GM19238 (cell line): ENCODE data around the gene SHANK3.
"Not testable (repeated sequence)": the region's sequence is repeated elsewhere in the genome, so short reads cannot be mapped to it uniquely, and the experiment has no call there.

Experiments used
- DNase-seq: peaks from one replicate; pipeline ENCODE4 v3.0.0; 2011; ENCODE audit warnings: low spot score; ENCODE audit not compliant: insufficient read length

SHANK3 gene

DNA sequence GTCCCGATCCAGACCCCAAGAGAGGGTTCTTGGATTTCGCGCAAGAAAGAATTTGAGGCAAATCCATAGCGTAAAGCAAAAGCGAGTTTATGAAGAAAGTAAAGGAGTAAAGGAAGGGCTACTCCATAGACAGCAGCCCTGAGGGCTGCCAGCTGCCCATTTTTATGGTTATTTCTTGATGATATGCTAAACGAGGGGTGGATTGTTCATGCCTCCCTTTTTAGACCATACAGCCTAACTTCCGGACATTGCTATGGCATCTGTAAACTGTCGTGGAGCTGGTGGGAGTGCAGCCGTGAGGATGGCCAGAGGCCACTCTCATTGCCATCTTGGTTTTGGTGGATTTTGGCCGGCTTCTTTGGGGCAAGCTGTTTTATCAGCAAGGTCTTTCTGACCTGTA lies 19.4 kb upstream of the SHANK3 start:
- DNase-seq: no peak

DNA sequence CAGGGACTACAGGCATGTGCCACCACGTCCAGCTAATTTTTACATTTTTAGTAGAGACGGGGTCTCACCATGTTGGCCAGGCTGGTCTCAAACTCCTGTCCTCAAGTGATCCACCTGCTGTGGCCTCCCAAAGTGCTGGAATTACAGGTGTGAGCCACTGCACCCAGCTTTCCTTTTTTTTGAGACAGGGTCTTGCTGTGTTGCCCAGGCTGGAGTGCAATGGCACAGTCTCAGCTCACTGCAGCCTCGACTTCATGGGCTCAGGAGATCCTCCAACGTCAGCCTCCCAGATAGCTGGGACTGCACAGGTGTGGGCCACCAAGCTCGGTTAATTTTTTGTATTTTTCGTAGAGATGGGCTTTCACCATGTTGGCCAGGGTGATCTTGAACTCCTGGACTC lies 18.0 kb upstream of the SHANK3 start:
- DNase-seq: not testable (repeated sequence)

DNA sequence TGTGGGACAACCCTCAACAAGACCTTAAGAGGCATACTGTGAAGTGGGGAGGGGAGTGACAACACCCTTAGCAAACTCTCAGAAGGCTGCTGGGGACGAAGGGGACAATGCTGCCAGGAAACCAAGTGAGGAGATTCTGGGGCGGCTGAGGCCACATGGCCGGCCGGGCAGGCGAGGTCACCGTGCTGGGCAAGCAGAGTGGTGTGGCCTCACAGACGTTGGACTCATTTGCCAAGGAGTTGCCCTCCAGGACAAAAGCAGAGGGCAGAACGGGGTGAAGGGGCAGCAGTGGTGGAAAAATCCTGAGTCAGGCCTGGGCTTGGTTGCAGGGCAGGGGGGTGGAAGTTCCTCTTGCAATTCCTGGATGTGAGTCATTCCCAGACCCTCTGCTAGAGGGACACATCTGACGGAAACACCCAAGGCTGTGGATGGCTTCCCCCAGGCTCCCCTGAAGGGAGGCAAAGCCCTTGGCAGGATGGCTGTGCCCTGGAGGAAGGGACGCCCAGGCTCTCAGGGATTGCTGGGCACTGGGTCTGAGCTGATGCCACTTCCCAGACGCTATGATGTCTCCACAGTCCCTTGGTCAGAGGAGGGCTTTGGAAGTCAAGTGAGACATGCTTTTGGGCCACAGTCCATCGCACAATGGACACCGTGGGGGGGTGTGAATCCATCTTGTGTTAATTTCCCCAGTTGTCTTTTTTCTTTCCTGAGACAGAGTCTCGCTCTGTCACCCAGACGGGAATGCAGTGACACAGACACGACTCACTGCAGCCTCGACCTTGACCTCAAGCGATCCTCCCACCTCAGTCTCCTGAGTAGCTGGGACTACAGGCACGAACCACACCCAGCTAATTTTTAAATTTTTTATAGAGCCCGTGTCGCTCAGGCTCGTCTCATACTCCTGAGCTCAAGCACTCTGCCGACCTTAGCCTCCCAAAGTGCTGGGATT lies 16.2 kb upstream of the SHANK3 start:
- no peak for DNase-seq

DNA sequence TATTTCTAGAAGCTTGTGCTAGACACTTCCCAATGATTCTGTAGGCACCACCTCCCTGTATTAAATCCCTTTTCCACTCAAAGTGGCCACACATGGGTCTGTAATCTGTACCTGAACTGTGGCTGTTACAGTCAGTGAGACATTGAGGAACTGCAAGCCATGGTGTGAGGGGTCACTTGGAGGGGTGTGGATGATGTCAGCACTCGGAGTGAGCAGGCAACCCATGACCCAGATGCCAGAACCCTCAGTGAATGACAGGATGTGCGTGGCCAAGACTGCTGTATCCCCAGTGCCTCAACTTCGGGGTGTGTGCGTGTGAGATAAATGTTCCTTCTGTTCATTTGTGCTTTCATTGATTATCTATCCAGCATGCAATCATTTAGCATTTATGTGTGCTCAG lies 14.7 kb upstream of the SHANK3 start:
- no peak for DNase-seq

DNA sequence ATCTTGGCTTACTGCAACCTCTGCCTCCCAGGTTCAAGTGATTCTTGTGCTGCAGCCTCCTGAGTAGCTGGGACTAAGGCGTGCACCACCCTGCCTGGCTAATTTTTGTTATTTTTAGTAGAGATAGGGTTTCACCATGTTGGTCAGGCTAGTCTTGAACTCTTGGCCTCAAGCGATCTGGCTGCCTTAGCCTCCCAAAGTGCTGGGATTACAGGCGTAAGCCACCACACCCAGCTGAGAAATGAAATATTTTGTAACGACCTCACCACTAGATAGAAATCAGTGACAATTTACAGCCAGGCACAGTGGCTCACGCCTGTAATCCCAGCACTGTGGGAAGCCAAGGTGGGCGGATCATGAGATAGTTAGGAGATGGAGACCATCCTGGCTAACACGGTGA lies 12.9 kb upstream of the SHANK3 start:
- not testable (repeated sequence) for DNase-seq

DNA sequence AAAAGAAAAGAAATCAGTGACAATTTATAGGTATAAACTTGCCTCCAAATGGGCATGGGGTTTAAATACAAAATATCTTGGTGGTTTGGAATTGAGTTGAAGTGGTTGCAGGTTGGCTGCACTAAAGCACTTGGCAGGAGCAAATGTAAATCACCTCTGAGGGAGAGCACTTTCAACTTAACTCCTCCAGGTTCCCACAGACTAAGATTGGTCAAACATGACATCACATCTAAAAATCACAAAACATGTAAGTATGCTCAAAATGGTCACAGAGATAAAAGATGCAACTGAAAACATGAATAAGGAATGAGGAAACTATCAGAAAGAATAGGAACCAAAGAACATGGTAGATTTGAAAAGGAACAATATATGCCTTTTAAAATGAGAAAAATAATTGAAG lies 12.3 kb upstream of the SHANK3 start:
- no peak for DNase-seq

DNA sequence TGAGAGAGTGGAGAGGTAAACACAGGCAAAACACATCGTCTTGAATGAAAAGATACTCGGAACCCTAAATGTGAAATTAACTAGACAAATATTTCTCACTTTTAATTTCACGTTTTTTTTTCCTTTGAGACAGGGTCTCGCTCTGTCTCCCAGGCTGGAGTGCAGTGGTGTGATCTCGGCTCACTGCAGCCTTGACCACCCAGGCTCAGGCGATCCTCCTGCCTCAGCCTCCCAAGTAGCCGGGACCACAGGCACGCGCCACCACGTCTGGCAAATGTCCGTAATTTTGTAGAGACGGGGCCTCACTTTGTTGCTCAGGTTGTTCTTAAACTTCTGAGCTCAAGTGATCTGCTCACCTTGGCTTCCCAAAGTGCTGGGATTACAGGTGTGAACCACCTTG lies 7.4 kb upstream of the SHANK3 start:
- no peak for DNase-seq

DNA sequence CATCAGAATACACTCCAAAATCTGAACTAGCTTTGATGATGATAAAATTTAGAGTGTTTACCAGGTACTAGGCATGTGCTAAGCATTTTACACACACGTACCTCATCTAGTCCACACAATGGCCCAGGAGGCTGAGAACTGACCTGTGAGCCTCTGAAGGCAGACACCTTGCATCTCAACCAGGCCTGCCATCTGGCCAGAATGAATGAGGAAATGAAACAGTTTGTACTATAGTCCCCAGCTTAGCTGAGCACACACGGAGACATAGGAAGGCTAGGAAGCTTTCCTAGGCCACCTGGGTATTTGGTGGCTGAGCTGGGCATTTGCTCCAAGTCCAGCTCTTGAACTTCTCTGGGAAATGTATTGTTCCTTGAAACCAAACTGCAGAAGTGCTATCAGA lies 6.9 kb upstream of the SHANK3 start:
- no peak for DNase-seq

DNA sequence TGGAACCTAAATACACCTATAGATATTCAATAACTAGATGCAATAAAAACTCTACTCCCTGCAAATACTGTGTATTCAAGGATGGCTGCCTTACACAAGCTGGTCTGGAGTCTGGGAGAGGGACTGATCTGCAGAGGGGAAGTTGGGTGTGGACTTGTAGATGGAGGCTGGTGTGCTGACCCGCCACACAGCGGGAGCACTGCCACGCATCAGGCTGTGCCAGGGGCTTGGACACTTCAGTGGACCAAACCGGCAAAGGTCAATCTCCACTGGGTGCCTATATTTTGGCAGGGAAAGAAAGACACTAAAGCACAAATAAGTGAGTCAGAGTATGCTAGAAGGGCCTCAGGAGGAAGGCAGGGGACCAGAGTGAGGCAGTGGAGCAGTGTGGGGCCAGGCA lies 2.1 kb upstream of the SHANK3 start:
- DNase-seq: no peak

DNA sequence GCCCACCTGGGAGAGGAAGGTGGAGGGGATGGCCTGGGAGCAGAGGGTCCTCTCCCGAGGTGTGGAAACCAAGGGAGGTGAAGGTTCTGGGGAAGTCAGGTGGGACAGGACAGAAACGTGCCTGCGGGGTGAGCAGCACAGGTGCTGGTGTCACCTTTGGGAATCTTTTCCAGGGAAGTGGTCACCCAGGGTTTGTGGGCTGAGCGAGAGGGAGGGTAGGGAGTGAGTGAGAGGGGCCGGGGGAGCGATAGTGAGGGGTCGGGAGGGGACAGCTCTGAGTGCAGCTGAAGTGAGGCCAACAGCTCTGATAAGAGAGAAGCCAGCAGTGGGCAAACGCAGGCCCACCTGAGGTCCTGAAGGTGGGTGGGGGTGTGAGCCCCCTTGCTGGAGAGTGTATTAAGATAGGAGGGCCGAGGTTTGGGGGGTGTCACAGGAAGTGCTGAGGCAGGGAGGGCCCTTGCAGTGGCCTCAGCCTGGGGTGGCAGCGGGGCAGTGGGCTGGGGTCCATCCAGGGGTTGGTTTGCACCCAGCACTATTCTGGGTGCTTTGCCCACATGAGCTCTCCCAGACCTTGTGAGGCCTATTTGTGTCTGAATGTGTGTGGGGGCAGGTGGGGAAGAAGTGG lies 1.6 kb upstream of the SHANK3 start:
- DNase-seq: no peak

DNA sequence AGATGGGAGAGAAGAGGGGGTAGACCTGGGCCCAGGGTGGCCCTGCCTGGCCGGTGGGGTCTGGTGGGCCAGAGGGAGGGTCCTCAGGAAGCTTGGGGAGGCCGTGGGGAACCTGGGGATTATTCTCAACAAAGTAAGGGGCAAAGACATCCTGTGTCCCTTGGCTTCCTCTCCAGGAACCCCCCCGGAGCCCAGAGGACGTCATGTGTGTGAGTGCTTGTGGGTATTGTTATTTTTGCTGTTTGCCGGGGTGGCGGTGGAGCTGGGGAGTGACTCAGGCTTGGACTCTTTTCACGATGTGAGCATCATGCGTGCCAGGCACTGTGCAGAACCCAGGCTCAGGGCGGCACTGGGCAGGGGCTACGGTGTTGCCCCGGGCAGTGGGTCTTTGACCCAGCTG lies 982 bp upstream of the SHANK3 start:
- DNase-seq: no peak

DNA sequence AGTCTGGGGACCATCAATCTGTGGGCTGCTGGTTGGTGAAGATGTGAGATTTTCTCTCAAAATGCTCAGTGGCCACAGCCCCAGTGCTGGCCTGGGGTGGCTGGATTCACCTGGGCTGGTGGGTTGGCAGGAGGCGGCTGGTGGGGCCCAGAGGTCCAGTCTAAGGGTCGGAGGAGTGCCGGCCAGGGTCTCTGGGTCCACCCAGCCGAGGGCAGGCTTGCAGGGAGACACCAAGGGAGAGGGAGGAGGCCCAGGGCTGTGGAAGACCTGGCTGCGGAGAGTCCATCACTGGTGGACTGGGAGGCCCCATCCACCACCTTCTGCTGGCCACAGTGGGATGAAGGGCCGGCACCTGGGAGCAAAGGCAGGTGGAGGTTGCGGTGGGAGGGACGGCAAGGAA lies 582 bp upstream of the SHANK3 start:
- no peak for DNase-seq

DNA sequence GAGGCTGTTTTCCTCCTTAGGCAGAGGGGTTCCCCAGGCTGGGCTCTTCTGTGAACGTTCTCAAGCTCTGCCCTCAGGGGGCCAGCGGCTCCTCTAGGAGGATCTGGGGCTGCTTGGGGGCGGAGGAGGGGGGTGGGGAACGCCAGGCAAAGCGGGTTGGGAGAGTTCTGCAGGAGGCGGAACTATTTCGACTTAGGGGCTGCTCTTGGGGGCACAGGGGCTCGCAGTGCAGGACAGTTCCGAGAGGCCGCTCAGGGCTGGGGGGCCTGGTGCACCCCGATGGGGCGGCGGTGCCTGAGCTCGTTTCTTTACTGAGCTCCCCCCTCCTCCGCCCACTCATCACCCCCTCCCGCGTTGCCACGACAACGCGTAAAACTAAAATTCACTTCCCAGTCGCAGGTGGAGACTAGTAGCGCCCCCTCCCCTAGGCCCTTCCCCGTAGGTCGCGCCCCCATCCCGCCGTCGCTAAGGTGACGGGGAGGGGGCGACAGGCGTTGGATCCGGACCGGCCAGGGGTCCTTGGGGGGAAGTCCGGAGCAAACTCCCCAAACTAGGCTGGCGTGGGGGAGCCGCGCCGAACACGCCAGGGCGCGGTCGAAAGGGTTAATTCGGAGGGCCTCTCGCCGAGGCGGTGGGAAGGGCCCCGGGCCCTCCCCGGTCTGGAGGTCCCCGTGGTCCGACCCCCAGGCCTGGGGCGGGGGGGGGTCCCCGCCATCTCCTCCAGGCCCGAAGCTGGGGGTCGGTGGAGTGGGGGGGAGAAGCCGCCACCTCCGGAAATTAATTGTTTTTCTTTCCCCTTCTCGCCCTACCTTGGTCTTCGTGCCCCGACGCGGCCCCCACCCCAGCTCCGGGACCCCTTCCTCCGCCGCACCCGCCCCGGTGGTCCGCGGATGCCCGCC lies 857 bp downstream of the SHANK3 start:
- no peak for DNase-seq

DNA sequence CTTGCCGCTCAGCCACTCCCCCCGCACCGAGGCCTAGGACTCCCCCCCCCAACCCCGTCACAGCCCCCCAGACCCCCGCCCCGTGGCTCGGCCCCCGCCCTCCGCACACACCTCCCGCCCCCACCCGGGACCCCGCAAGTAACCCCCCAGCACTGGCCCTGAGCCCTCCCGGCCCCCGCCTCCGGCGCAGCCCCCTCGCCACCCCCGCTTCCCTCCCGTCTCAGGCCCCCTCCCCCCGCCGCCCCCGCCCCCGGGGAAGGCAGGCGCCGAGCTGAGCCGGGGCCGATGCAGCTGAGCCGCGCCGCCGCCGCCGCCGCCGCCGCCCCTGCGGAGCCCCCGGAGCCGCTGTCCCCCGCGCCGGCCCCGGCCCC lies 1.5 kb downstream of the SHANK3 start:
- DNase-seq: no peak

DNA sequence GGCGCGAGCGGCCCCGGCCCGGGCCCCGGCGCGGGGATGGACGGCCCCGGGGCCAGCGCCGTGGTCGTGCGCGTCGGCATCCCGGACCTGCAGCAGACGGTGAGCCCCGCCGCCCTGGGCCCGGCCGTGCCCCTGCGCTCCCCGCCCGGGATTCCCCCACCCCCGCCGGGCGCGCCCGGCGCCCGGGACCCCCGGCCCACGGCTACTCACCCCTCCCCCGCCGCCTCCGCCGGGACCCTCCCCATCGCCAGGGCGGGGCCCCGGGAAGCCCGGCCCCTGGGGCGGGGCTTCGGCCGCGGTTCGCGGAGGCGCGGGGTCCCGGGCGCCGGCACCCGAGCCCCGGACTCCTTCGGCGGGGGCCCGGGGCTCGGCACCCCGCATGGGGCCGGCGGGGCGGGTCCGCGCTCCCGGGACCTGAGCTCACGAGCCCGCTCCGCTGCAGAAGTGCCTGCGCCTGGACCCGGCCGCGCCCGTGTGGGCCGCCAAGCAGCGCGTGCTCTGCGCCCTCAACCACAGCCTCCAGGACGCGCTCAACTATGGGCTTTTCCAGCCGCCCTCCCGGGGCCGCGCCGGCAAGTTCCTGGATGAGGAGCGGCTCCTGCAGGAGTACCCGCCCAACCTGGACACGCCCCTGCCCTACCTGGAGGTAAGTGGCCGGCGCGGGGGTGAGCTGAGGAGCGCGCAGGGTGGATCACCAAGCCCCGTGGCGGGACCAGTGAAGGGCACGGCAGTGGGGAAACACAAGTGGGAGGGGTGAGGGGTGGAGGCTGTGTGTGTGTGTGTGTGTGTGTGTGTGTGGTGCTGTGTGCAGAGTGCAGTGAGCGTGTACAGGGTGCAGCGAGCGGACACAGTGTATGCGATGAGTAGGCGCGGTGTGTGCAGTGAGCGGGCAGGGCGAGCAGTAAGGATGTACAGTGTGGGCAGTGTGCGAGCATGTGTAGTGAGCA lies 2.3 kb downstream of the SHANK3 start:
- no peak for DNase-seq

DNA sequence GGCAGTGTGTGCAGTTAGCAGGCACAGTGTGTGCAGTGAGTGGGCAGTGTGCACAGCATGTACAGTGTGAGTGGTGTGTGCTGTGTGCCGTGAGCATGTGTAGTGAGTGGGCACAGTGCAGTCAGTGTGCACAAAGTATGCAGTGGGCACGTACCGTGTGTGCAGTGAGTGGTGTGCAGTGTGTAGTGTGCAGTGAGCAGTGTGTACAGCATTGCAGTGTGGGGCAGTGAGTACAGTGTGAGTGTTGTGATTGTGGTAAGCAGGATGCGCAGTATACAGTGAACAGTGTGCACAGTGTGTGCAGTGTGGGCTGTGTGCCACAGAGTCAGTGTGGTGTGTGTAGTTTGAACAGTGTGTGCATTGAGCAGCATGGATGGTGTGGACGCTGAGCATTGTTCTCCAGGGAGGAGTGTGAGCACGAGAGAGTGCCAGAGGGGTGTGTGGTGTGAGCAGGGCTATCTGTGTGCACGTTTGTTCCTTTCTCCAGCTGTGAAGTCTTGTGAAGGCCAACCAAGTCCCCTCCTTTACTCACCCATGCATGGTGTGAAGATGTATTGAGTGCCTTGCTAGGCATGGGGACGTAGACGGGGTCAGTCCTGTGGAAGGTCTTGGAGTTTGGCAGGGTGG lies 3.0 kb downstream of the SHANK3 start:
- DNase-seq: no peak

DNA sequence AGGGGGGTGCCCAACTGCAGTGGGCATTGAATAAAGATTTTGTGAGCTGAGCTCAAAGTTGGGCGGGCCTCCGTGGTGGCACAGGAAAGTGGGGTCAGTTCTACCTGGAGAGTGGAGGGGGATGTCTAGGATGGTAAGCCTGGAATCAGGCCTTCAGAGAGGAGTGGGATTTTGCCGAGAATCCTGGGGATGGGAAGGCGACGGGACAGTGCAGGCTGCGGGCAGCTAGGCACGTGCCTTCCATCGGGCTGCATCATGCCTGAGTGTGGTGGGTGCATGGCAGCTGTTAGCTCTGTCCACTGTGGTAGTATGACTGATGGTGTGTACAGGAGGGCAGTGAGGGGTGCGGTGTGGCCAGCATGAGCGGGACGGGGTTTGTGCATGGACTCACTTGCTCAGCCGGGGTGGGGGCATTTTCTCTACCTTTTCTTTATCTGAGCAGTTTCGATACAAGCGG lies 3.6 kb downstream of the SHANK3 start:
- no peak for DNase-seq

DNA sequence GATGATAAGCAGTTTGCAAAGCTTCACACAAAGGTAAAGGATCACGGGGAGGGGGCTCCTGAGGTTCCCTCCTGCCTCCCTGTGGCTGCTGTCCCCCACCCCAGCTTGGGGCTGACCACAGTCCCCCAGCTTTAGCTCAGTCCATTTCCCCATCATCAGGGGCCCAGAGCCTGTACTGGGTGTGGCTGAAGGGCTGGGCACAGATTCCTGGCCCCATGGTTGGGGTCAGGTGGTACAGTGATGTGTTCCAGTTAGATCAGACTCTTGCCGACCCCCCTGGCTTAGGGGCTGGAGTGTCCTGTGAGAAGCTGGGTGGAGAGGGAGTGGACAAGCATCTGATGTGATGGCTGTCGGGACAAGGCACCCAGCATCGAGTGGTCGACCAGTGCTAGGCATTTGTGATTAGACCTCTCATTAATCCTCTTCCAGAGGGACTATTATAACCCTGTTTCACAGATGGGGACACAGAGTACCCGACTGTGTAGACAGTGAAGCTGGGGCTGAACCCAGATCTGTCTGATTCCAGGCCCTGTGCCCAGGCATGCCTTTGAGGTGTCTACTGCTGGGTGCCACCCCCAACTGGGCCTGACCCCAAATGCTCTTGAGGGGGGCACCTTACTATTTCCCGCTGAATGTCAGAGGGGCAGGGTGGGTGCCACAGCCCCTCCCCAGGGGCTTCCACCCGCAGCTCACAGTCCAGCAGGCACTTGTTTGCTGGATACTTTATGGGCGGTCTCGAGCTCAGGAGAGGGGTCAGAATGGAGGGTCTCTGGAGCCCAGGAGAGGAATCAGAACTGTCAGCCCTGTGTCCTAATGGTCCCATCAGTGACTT lies 4.3 kb downstream of the SHANK3 start:
- DNase-seq: no peak

DNA sequence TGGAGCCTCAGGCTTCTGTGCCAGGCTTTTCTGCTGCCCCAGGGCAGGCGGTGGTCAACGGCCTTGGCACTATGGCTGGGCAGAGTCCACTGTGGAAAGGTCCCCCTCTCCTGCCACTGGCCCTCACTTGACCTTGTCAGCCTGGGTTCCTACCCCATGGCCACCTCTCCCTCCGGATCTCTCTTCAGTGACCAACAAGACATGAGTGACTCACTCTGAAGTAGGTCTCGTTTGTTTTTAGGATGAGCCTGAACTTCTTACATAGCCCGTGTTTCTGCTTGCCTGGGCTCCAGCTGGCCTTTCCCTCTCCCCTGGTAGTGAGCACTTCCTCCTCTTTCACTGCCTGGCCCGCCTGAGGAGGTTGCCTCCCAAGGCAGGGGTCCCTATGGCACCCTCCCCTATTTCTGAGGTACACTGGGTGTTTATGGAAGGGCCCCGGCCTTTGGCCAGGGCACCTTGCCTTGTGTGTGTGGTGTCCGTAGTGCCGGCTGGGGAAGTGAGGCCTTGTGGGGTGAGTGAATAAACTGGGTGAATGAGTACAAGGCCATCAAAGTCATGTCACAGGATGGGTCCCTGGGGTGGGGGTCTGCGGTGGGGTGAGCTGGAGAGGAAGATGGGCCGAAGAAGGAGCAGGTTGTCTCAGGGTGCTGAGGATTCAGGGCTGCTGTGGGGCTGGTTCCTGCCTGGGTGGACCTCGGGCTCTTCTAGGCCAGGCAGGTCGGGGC lies 5.0 kb downstream of the SHANK3 start:
- DNase-seq: no peak
